HepG2 (cell line): Measurements from ENCODE around the gene PCIF1. TPM values are rescaled to one million over a fixed set of nuclear protein-coding genes. Genes with fewer than 3 reads are reported as not detected.
A peak's percentile ranks its signal among the peaks of the same experiment; 100 is the strongest.
"Not testable (repeated sequence)": the region's sequence is repeated elsewhere in the genome, so short reads cannot be mapped to it uniquely, and the experiment has no call there.

Experiments used
- ATAC-seq: fragments of 200-7000 bp; cut with Tn5 transposase; 3 replicates; pipeline ENCODE4 v1.9.1; 2020; ENCODE audit warnings: mild to moderate bottlenecking, moderate library complexity
- BruUV-seq: library from RNA; stranded (reverse); fragments of 400-500 nt; replicated peaks from 2 replicates; lab custom pipeline; 2021; lab: Mats Ljungman, UMichigan
- CTCF ChIA-PET: fragments of 300-600 bp; formaldehyde crosslinking; extraction: SDS; loops from one replicate; lab custom pipeline; 2021; ENCODE audit warnings: low total read pairs, inconsistent platforms, low intra/inter-chr PET ratio; lab: Yijun Ruan, JAX
- POLR2A ChIA-PET: fragments of 350-600 bp; sonication (Branson Sonifier 250); formaldehyde crosslinking; loops from one replicate; lab custom pipeline; 2020; ENCODE audit warnings: antibody characterized with exemption, inconsistent platforms; lab: Yijun Ruan, JAX
- DNase-seq: peaks from one replicate; pipeline ENCODE4 v3.0.0-alpha.2; 2015; ENCODE audit warnings: low spot score
- FAIRE-seq: peaks from 3 replicates; lab custom pipeline; 2011; peaks lifted over from hg19 to GRCh38; lab: Jason Lieb, UNC
- H2AFZ ChIP-seq: one replicate; pipeline ENCODE4 v1.6.1; 2011; ENCODE audit warnings: low read length, inconsistent platforms
- H3K27ac ChIP-seq: fragments of 300-600 bp; 3 replicates; pipeline ENCODE4 v1.8.0; 2011; ENCODE audit warnings: mixed run types, mild to moderate bottlenecking, mixed read lengths, low read length, inconsistent platforms; ENCODE audit not compliant: insufficient read depth; ENCODE audit errors: extremely low read length
- H3K27me3 ChIP-seq, 2 experiments: fragments of 200-600 bp in 1 of 2; 2 replicates in 1 of 2; 3 replicates in 1 of 2; pipeline versions ENCODE4 v1.6.0 to v1.8.0; 2011; ENCODE audit warnings: low read length in 2 of 2, mild to moderate bottlenecking in 2 of 2, moderate library complexity in 2 of 2, inconsistent platforms in 1 of 2; ENCODE audit not compliant: insufficient read depth in 2 of 2, control insufficient read depth in 1 of 2
- H3K36me3 ChIP-seq, 2 experiments: fragments of 200-600 bp in 1 of 2; replicated peaks in 1 of 2; 2 replicates in 1 of 2; 3 replicates in 1 of 2; pipeline versions ENCODE4 v1.5.1 to v1.8.0; 2011; ENCODE audit warnings: low read length in 2 of 2, inconsistent platforms in 1 of 2; ENCODE audit not compliant: insufficient read depth in 2 of 2, control insufficient read depth in 1 of 2
- H3K4me1 ChIP-seq: 2 replicates; pipeline ENCODE4 v1.5.1; 2012; ENCODE audit warnings: low read length, inconsistent platforms; ENCODE audit not compliant: insufficient read depth
- H3K4me2 ChIP-seq: 2 replicates; pipeline ENCODE4 v1.6.0; 2011; ENCODE audit warnings: low read depth, low read length, inconsistent platforms
- H3K4me3 ChIP-seq, 3 experiments: fragments of 200-600 bp in 1 of 3; sonication (generic), shearing (Covaris generic) in 1 of 3; replicated peaks in 1 of 3; 2 replicates each; pipeline ENCODE4 v1.5.1; 2011 to 2016; ENCODE audit warnings: low read length in 3 of 3, inconsistent platforms in 2 of 3, low read depth in 2 of 3, mild to moderate bottlenecking in 2 of 3, control low read depth in 1 of 3, mixed read lengths in 1 of 3; ENCODE audit not compliant: insufficient read depth in 1 of 3
- H3K79me2 ChIP-seq: one replicate; pipeline ENCODE4 v1.6.1; 2011; ENCODE audit warnings: low read length, inconsistent platforms; ENCODE audit not compliant: insufficient read depth
- H3K9ac ChIP-seq: 2 replicates; pipeline ENCODE4 v1.6.0; 2011; ENCODE audit warnings: mild to moderate bottlenecking, low read depth, low read length, inconsistent platforms; ENCODE audit not compliant: insufficient read depth
- H3K9me3 ChIP-seq: 2 replicates; pipeline ENCODE4 v1.5.1; 2012; ENCODE audit warnings: mild to moderate bottlenecking, low read length
- H4K20me1 ChIP-seq: 2 replicates; pipeline ENCODE4 v1.6.0; 2011; ENCODE audit warnings: inconsistent platforms, mild to moderate bottlenecking, low read length, moderate library complexity; ENCODE audit not compliant: insufficient read depth
- AKNA ChIP-seq: sonication (generic); formaldehyde crosslinking; IDR thresholded peaks from 2 replicates; pipeline ENCODE4 v1.4.0; 2020; ENCODE audit warnings: missing genetic modification reagents, borderline replicate concordance
- CHCHD3 ChIP-seq: sonication (generic); formaldehyde crosslinking; IDR thresholded peaks from 2 replicates; pipeline ENCODE4 v1.8.0; 2022; ENCODE audit warnings: mild to moderate bottlenecking, missing genetic modification reagents, moderate library complexity
- RNF2 ChIP-seq: fragments of 450-650 bp; conservative IDR thresholded peaks from 2 replicates; pipeline ENCODE4 v1.6.1; 2016; ENCODE audit warnings: low read depth
- TRIM22 ChIP-seq: fragments of 450-650 bp; IDR thresholded peaks from 2 replicates; pipeline ENCODE4 v1.6.1; 2017
- ZBTB44 ChIP-seq: sonication (generic); formaldehyde crosslinking; IDR thresholded peaks from 2 replicates; pipeline ENCODE4 v1.4.0; 2020; ENCODE audit warnings: missing genetic modification reagents
- WGBS: methylation state at CpG from one replicate; pipeline ENCODE4 v1.1.6; 2017; ENCODE audit warnings: low lambda C conversion rate; 5-methylcytosine and 5-hydroxymethylcytosine counted together
- in situ Hi-C: cut with HindIII; loops from 2 replicates; pipeline ENCODE4 v1.10.0; 2017; ENCODE audit warnings: low pct_unique_long_range_greater_than_20kb; ENCODE audit not compliant: extremely low pct_ligation_motif_present
- intact Hi-C: fragments of 100-400 bp; cut with micrococcal nuclease; formaldehyde crosslinking; loops from one replicate; pipeline ENCODE4 v1.10.0; 2022; ENCODE audit not compliant: unreplicated experiment
- polyA plus RNA-seq, 8 experiments: library from polyadenylated mRNA; depleted of rRNA in 3 of 8; stranded (reverse) in 7 of 8; unstranded in 1 of 8; fragments of >200 nt; fragmentation: Illumina TruSeq in 4 of 8; extraction: Trizol in 4 of 8; gene quantifications; 2 replicates each; pipeline versions ENCODE4 v1.2.1 to v1.2.3, GENCODE V29; 2011 to 2016; ENCODE audit warnings: low read depth in 4 of 8, missing spikeins in 1 of 8, mixed read lengths in 1 of 8; ENCODE audit not compliant: insufficient read depth in 1 of 8
- total RNA-seq, 5 experiments: library from RNA; depleted of rRNA; stranded (reverse); fragments of >200 nt; fragmentation: Illumina TruSeq; extraction: Trizol; gene quantifications; 2 replicates each; pipeline ENCODE4 v1.2.3, GENCODE V29; 2016; ENCODE audit warnings: low read depth in 1 of 5

The PCIF1 gene
- total and polyA plus RNA-seq, 2 of the 13 experiments (the other 11 are each of a cell fraction or from before 2014, with no cell fraction given): 20.9 to 24.4 TPM

GRCh38 chr20:45995495-45996097 lies 61.1 kb downstream of the PCIF1 start:
- POLR2A ChIA-PET: not testable (repeated sequence)
- H3K4me1 ChIP-seq: peaks cover 13% of the 10 kb centered on the region

GRCh38 chr20:45997187-45997586 lies 62.7 kb downstream of the PCIF1 start:
- Histone ChIP-seq H4K20me1 (no peaks in the 10 kb centered on the region), H3K27ac (no peak overlapping the region), H3K9ac (no peak overlapping the region), H3K4me2 (no peak overlapping the region), H3K79me2 (no peaks in the 10 kb centered on the region), H3K4me3 (no peak overlapping the region), H3K4me1 (peaks cover 13% of the 10 kb centered on the region), H3K9me3 (no peaks in the 10 kb centered on the region), H3K27me3 (peaks cover 9 to 52% of the 10 kb centered on the region in 2 experiments), H2AFZ (no peak overlapping the region), H3K36me3 (no peaks in the 10 kb centered on the region)
- 0% methylated on average over 3 of the region's 3 CpGs for WGBS
- no peak for ATAC-seq
- BruUV-seq: no TSS peak
- in situ Hi-C loops (no loop called here), intact Hi-C loops (no loop called here)
- ChIA-PET POLR2A (no interaction called here), CTCF (no interaction called here)
- no peak for DNase-seq
- FAIRE-seq: no peak
- TF ChIP-seq CHCHD3 (CRISPR knock-in tag): no peak
- TF ChIP-seq ZBTB44 (CRISPR knock-in tag): no peak
- TF ChIP-seq AKNA (CRISPR knock-in tag): no peak
- TF ChIP-seq RNF2: no peak

More at GRCh38 chr20:45995495-45996097, 61.1 kb downstream of the PCIF1 start:
- H3K27ac ChIP-seq, in situ Hi-C loops, BruUV-seq, H3K4me2 ChIP-seq, FAIRE-seq, CTCF ChIA-PET, H3K79me2 ChIP-seq: not testable (repeated sequence)
- 43% methylated on average over 6 of the region's 6 CpGs for WGBS
- TF ChIP-seq TRIM22: 0 out of 2 replicates have a peak, but pooled peaks have one; percentile 48
- TF ChIP-seq, all 625 proteins: peak for 1; not testable (repeated sequence) for 624
- H3K36me3 ChIP-seq, DNase-seq, ATAC-seq, H3K9me3 ChIP-seq, H3K4me3 ChIP-seq, H4K20me1 ChIP-seq, H2AFZ ChIP-seq, intact Hi-C loops, H3K9ac ChIP-seq: not testable (repeated sequence)
- H3K27me3 ChIP-seq: peaks cover 6 to 38% of the 10 kb centered on the region in 2 experiments
